GM19467 (cell line): ENCODE results near the gene PCAT6.

Experiments used
- ATAC-seq: cut with Tn5 transposase; IDR thresholded peaks from one replicate; pipeline ENCODE4 v1.9.1; 2021; ENCODE audit warnings: mild to moderate bottlenecking, moderate library complexity; ENCODE audit not compliant: unreplicated experiment

The PCAT6 gene

GRCh38 chr1:202844259-202844658 lies 33.5 kb downstream of the PCAT6 start:
- ATAC-seq, result no peak

- ATAC-seq, result no peak
Observed at GRCh38 chr1:202844935-202845334, 34.2 kb downstream of the PCAT6 start.

GRCh38 chr1:202848191-202848542 lies 37.4 kb downstream of the PCAT6 start:
- ATAC-seq, result no peak

- no peak for ATAC-seq
Observed at GRCh38 chr1:202850593-202851362, 40.0 kb downstream of the PCAT6 start.

- no peak for ATAC-seq
Observed at GRCh38 chr1:202852163-202852904, 41.6 kb downstream of the PCAT6 start.

- ATAC-seq, result no peak
Observed at GRCh38 chr1:202854787-202855186, 44.0 kb downstream of the PCAT6 start.

- ATAC-seq, result no peak
Observed at GRCh38 chr1:202856014-202856413, 45.3 kb downstream of the PCAT6 start.

- no peak for ATAC-seq
Observed at GRCh38 chr1:202857136-202857610, 46.4 kb downstream of the PCAT6 start.

GRCh38 chr1:202858331-202858730 lies 47.6 kb downstream of the PCAT6 start:
- ATAC-seq, result no peak

GRCh38 chr1:202858789-202859414 lies 48.1 kb downstream of the PCAT6 start:
- ATAC-seq, result no peak

GRCh38 chr1:202860744-202861419 lies 50.1 kb downstream of the PCAT6 start:
- ATAC-seq, result no peak
